Common myeloid progenitor, CD34-positive (primary cell): ENCODE measurements around the gene ANK3.
"Not testable (repeated sequence)": the region's sequence is repeated elsewhere in the genome, so short reads cannot be mapped to it uniquely, and the experiment has no call there.

ENCODE experiments used
- CTCF ChIA-PET: fragments of 350-600 bp; sonication (Branson Sonifier 250); formaldehyde crosslinking; loops from one replicate; lab custom pipeline; 2021; ENCODE audit warnings: antibody characterized with exemption; lab: Charles Lee
- POLR2A ChIA-PET: fragments of 350-600 bp; sonication (Branson Sonifier 250); formaldehyde crosslinking; loops from one replicate; lab custom pipeline; 2021; ENCODE audit warnings: antibody characterized with exemption; lab: Charles Lee
- DNase-seq, 3 donors: peaks; one replicate each; pipeline versions ENCODE4 v3.0.0 to v3.0.0-alpha.2; 2013
- H3K27ac ChIP-seq, 2 experiments: 1 replicate in 1 of 2; 2 replicates in 1 of 2; pipeline ENCODE4 v1.7.0; 2013; ENCODE audit warnings: inconsistent platforms in 2 of 2, low read length in 2 of 2, mild to moderate bottlenecking in 2 of 2, low read depth in 1 of 2, moderate library complexity in 1 of 2; ENCODE audit not compliant: severe bottlenecking in 2 of 2, insufficient read depth in 1 of 2, poor library complexity in 1 of 2
- H3K27me3 ChIP-seq, 5 experiments: replicated peaks in 2 of 5; 1 replicate in 3 of 5; 2 replicates in 2 of 5; pipeline versions ENCODE4 v1.6.1 to v1.7.0; 2013; ENCODE audit warnings: low read length in 4 of 5, mild to moderate bottlenecking in 2 of 5, moderate library complexity in 2 of 5, inconsistent platforms in 1 of 5; ENCODE audit not compliant: insufficient read depth in 5 of 5, control insufficient read depth in 4 of 5
- H3K36me3 ChIP-seq, 4 experiments: 1 replicate in 2 of 4; 2 replicates in 2 of 4; pipeline versions ENCODE4 v1.6.1 to v1.7.0; 2013; ENCODE audit warnings: low read length in 3 of 4, control low read depth in 1 of 4, mild to moderate bottlenecking in 1 of 4; ENCODE audit not compliant: control insufficient read depth in 4 of 4, insufficient read depth in 4 of 4
- H3K4me1 ChIP-seq, 4 experiments: 1 replicate in 3 of 4; 2 replicates in 1 of 4; pipeline versions ENCODE4 v1.6.1 to v1.7.1; 2013; ENCODE audit warnings: low read length in 3 of 4, mild to moderate bottlenecking in 3 of 4, control low read depth in 1 of 4, inconsistent platforms in 1 of 4, moderate library complexity in 1 of 4; ENCODE audit not compliant: control insufficient read depth in 4 of 4, insufficient read depth in 4 of 4; ENCODE audit errors: control extremely low read depth in 1 of 4
- H3K4me3 ChIP-seq, 7 experiments: 1 replicate in 4 of 7; 2 replicates in 3 of 7; pipeline versions ENCODE4 v1.5.1 to v1.7.0; 2013; ENCODE audit warnings: mild to moderate bottlenecking in 7 of 7, low read length in 6 of 7, moderate library complexity in 6 of 7, inconsistent platforms in 2 of 7, low read depth in 2 of 7, control low read depth in 1 of 7; ENCODE audit not compliant: insufficient read depth in 4 of 7, control insufficient read depth in 1 of 7; ENCODE audit errors: extremely low read depth in 1 of 7
- H3K9me3 ChIP-seq, 5 experiments: 1 replicate in 4 of 5; 2 replicates in 1 of 5; pipeline versions ENCODE4 v1.6.1 to v1.7.1; 2013; ENCODE audit warnings: low read length in 4 of 5, mild to moderate bottlenecking in 2 of 5, inconsistent platforms in 1 of 5, low read depth in 1 of 5, moderate library complexity in 1 of 5; ENCODE audit not compliant: control insufficient read depth in 4 of 5, insufficient read depth in 2 of 5; ENCODE audit errors: control extremely low read depth in 1 of 5
- WGBS: methylation state at CpG from one replicate; pipeline ENCODE4 v1.1.5; 2013; ENCODE audit not compliant: insufficient coverage; 5-methylcytosine and 5-hydroxymethylcytosine counted together

ANK3 gene

GRCh38 chr10:60292536-60292935, 97.1 kb downstream of the ANK3 start:
- WGBS, result 100% methylated on average over 4 of the region's 6 CpGs
- H3K36me3 ChIP-seq, H3K9me3 ChIP-seq, DNase-seq, H3K4me1 ChIP-seq, H3K27ac ChIP-seq, CTCF ChIA-PET, H3K27me3 ChIP-seq, POLR2A ChIA-PET, H3K4me3 ChIP-seq: not testable (repeated sequence)

DNA sequence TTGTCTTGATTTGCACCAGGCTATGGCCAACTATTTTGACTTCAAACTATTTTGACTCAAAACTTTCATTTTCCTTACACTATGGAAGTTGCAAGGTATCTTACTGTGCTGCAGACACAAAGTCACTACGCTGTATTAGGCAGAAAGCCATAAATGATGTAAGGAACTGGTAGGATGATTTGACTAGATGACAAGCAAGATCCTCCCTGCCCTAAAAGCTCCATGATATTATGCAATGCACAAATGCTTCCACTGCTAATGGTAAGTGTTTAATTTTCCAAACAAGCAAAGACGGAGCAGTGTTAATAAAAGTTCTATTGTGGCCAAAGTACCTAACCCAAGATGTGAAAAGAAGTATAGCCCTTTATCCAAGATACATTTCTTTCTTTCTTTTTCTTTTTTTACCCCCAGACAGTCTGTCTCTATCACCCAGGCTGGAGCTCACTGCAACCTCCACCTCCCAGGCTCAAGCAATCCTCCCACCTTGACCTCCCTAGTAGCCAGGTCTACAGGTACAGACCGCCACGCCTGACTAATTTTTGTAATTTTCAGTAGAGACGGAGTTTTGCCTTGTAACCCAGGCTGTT, 98.2 kb downstream of the ANK3 start:
- Histone ChIP-seq H3K4me3 (no peak overlapping the region), H3K27me3 (no peaks in the 10 kb centered on the region), H3K9me3 (no peaks in the 10 kb centered on the region), H3K36me3 (no peaks in the 10 kb centered on the region), H3K4me1 (no peaks in the 10 kb centered on the region), H3K27ac (no peak overlapping the region)
- 100% methylated on average over 2 of the region's 5 CpGs for WGBS
- DNase-seq, result no peak
- ChIA-PET CTCF (no interaction called here), POLR2A (no interaction called here)

- Histone ChIP-seq H3K36me3 (no peaks in the 10 kb centered on the region), H3K27me3 (no peaks in the 10 kb centered on the region), H3K4me1 (no peaks in the 10 kb centered on the region), H3K9me3 (no peaks in the 10 kb centered on the region), H3K27ac (no peak overlapping the region), H3K4me3 (no peak overlapping the region)
- POLR2A ChIA-PET, result no interaction called here
- DNase-seq, result no peak
- CTCF ChIA-PET, result interaction anchor here (0.7 kb wide), 1 partner anchor 109 kb away, joined by 3 read pairs; no protein-coding TSS in a partner anchor
These were observed 99.1 kb downstream of the ANK3 start for GRCh38 chr10:60290558-60290957.

DNA sequence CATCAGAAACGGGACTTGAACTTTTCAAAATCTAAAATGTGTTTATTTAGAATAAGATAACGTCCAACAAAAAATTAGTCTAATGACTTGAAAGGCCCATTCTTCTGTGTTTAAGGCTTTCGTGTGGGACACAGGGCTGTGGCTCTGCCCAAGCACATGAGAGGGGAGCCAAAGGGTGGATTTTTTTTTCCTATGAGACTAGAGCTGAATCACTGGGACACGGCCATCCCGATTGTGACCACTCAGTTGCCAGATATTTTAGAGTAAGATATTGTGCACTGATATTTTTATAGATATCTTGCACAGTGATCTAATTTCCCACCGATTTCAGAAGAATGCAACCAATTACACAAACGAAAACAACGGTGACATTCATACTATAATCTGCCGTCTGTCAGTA, 99.9 kb downstream of the ANK3 start:
- Histone ChIP-seq H3K4me1 (no peaks in the 10 kb centered on the region), H3K4me3 (no peak overlapping the region), H3K9me3 (no peaks in the 10 kb centered on the region), H3K27ac (no peak overlapping the region), H3K36me3 (no peaks in the 10 kb centered on the region), H3K27me3 (no peaks in the 10 kb centered on the region)
- WGBS, result 100% methylated on average over 3 of the region's 9 CpGs
- DNase-seq, result no peak
- ChIA-PET CTCF (interaction anchor here (0.7 kb wide), 1 partner anchor 110 kb away, joined by 3 read pairs; no protein-coding TSS in a partner anchor), POLR2A (no interaction called here)

- ChIA-PET POLR2A (no interaction called here), CTCF (no interaction called here)
- H3K4me3 ChIP-seq, result no peak overlapping the region
- no peaks in the 10 kb centered on the region for H3K4me1 ChIP-seq
- peaks cover 0 to 4% (median 0%) of the 10 kb centered on the region in 5 experiments for H3K9me3 ChIP-seq
- 94% methylated on average over 2 of the region's 3 CpGs for WGBS
- H3K27me3 ChIP-seq, result no peaks in the 10 kb centered on the region
- no peak for DNase-seq
- H3K36me3 ChIP-seq, result no peaks in the 10 kb centered on the region
- H3K27ac ChIP-seq, result no peak overlapping the region
These were observed 101.4 kb downstream of the ANK3 start for GRCh38 chr10:60288256-60288655.

- H3K36me3 ChIP-seq, result no peaks in the 10 kb centered on the region
- POLR2A ChIA-PET, result no interaction called here
- H3K27ac ChIP-seq, result no peak overlapping the region
- CTCF ChIA-PET, result no interaction called here
- peaks cover 0 to 5% (median 1%) of the 10 kb centered on the region in 4 experiments for H3K4me1 ChIP-seq
- DNase-seq, result no peak
- H3K4me3 ChIP-seq, result no peak overlapping the region
- H3K27me3 ChIP-seq, result no peaks in the 10 kb centered on the region
- peaks cover 0 to 4% (median 0%) of the 10 kb centered on the region in 5 experiments for H3K9me3 ChIP-seq
- WGBS, result no CpG with 5 or more reads among the region's 1 CpG
These were observed 103.1 kb downstream of the ANK3 start for GRCh38 chr10:60286559-60286958.

DNA sequence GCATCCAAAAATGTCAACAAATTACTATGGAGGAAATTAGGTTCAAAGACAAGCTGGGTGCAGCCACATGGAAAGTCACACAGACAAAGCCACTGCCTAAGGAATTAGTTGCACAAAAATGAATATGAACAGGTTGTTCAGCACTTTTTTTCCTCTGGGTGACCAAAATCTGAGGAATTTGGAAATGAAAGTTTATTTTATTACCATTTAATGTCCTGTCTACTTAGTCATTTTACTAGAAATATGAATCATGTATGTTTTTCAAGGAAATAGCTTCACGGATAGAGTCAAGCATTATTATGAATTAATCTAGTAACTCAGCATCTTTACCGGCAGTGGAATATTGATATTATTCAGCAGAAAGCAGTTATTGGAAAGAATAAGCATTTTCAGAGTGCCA, 106.3 kb downstream of the ANK3 start:
- ChIA-PET CTCF (no interaction called here), POLR2A (no interaction called here)
- Histone ChIP-seq H3K36me3 (no peaks in the 10 kb centered on the region), H3K9me3 (peaks cover 0 to 4% (median 0%) of the 10 kb centered on the region in 5 experiments), H3K4me1 (peaks cover 0 to 5% (median 1%) of the 10 kb centered on the region in 4 experiments), H3K4me3 (no peak overlapping the region), H3K27ac (no peak overlapping the region), H3K27me3 (no peaks in the 10 kb centered on the region)
- DNase-seq, result no peak
- no CpG with 5 or more reads among the region's 2 CpGs for WGBS
